CD4-positive, alpha-beta T cell (primary cell): ENCODE measurements around the gene NPAS3. TPM values are rescaled to one million over a fixed set of nuclear protein-coding genes. Genes with fewer than 3 reads are reported as not detected.

Experiments used
- ATAC-seq: fragments of 200-7000 bp; cut with Tn5 transposase; one replicate; pipeline ENCODE4 v1.10.0; 2022; ENCODE audit warnings: mild to moderate bottlenecking; ENCODE audit not compliant: poor library complexity
- CTCF ChIA-PET: fragments of 350-600 bp; sonication (Branson Sonifier 250); formaldehyde crosslinking; loops from one replicate; lab custom pipeline; 2021; ENCODE audit warnings: antibody characterized with exemption, inconsistent platforms; lab: Charles Lee
- POLR2A ChIA-PET: fragments of 350-600 bp; sonication (Branson Sonifier 250); formaldehyde crosslinking; loops from one replicate; lab custom pipeline; 2021; ENCODE audit warnings: antibody characterized with exemption, inconsistent platforms; lab: Charles Lee
- DNase-seq, 14 experiments: peaks; one replicate each; pipeline ENCODE4 v3.0.0-alpha.2; 2013 to 2020; ENCODE audit warnings: mixed read lengths in 2 of 14
- H3K27ac ChIP-seq, 2 donors: one replicate each; pipeline versions ENCODE4 v1.5.1 to v1.7.0; 2013; ENCODE audit warnings: low read length in 2 of 2, low read depth in 1 of 2, mild to moderate bottlenecking in 1 of 2
- H3K27me3 ChIP-seq, 2 experiments: 1 replicate in 1 of 2; 2 replicates in 1 of 2; pipeline versions ENCODE4 v1.6.1 to v1.7.0; 2013; ENCODE audit warnings: low read length in 2 of 2, control low read depth in 1 of 2, mild to moderate bottlenecking in 1 of 2, moderate library complexity in 1 of 2; ENCODE audit not compliant: insufficient read depth in 2 of 2, control insufficient read depth in 1 of 2
- H3K36me3 ChIP-seq: one replicate; pipeline ENCODE4 v1.6.1; 2013; ENCODE audit warnings: low read length, control low read depth; ENCODE audit not compliant: insufficient read depth
- H3K4me1 ChIP-seq: one replicate; pipeline ENCODE4 v1.6.1; 2013; ENCODE audit warnings: low read length, control low read depth; ENCODE audit not compliant: insufficient read depth
- H3K4me3 ChIP-seq: one replicate; pipeline ENCODE4 v1.5.1; 2013; ENCODE audit warnings: mild to moderate bottlenecking, low read length, moderate library complexity
- H3K9me3 ChIP-seq, 2 experiments: 1 replicate in 1 of 2; 2 replicates in 1 of 2; pipeline versions ENCODE4 v1.6.1 to v1.7.0; 2013; ENCODE audit warnings: low read length in 2 of 2, mild to moderate bottlenecking in 2 of 2, control low read depth in 1 of 2, moderate library complexity in 1 of 2; ENCODE audit not compliant: control insufficient read depth in 1 of 2, insufficient read depth in 1 of 2
- H3K27ac Mint-ChIP-seq: one replicate; pipeline ENCODE4 v1.8.0; 2020; ENCODE audit warnings: mixed read lengths
- H3K27me3 Mint-ChIP-seq: one replicate; pipeline ENCODE4 v1.8.0; 2021; ENCODE audit warnings: mixed read lengths
- H3K36me3 Mint-ChIP-seq: one replicate; pipeline ENCODE4 v1.8.0; 2021; ENCODE audit warnings: low read depth, mixed read lengths
- H3K4me1 Mint-ChIP-seq: one replicate; pipeline ENCODE4 v1.8.0; 2021; ENCODE audit warnings: low read depth, mixed read lengths
- H3K4me3 Mint-ChIP-seq: one replicate; pipeline ENCODE4 v1.8.0; 2020; ENCODE audit warnings: mild to moderate bottlenecking, mixed read lengths
- H3K9me3 Mint-ChIP-seq: one replicate; pipeline ENCODE4 v1.8.0; 2020; ENCODE audit warnings: mixed read lengths
- intact Hi-C, 2 experiments: fragments of 100-400 bp; cut with DNase I in 1 of 2; cut with micrococcal nuclease in 1 of 2; formaldehyde crosslinking; loops; one replicate each; pipeline versions ENCODE4 v1.15.1 to v1.9.0; 2023 to 2025; cut with DNase I, micrococcal nuclease
- total RNA-seq, 174 experiments: library from RNA in 2 of 174; stranded (reverse) in 2 of 174; gene quantifications; one replicate each; pipeline ENCODE4 v1.2.3 and lab custom pipeline; 2021 to 2026
- TF ChIP-seq, protein P1 (sequence below): fragments of 200-600 bp; IDR thresholded peaks from one replicate; pipeline ENCODE4 v1.8.0; 2022; ENCODE audit warnings: antibody characterized with exemption, mild to moderate bottlenecking

The NPAS3 gene
- total RNA-seq, 2 experiments from 2014 or later, result not detected

DNA sequence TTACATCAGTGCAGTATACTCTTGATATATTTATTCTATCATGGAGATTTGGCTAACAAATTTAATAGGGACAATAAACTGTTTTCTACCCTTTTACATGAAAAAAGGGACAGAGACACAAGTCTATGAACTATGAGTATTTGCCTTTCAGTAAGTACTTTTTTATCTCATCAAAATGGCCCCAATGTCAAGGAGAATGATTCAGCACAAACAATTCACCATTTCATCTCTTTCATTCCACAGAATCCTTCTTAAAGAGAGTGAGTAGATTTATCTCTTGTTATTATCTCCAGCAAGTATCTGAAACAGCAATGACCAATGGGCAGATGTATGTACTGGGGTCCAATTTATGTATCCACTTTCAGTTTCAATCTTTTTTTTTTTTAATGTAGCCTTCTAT lies 447.5 kb downstream of the NPAS3 start:
- Histone ChIP-seq H3K36me3 (no peaks in the 10 kb centered on the region), H3K4me1 (no peaks in the 10 kb centered on the region), H3K4me3 (no peak overlapping the region), H3K27me3 (no peaks in the 10 kb centered on the region), H3K27ac (no peak overlapping the region), H3K9me3 (no peaks in the 10 kb centered on the region)
- CTCF ChIA-PET, result interaction anchor here (0.6 kb wide), 1 partner anchor 276 kb away, joined by 3 read pairs; no protein-coding TSS in a partner anchor
- no peaks in the 10 kb centered on the region for H3K27me3 Mint-ChIP-seq
- H3K36me3 Mint-ChIP-seq, result no peaks in the 10 kb centered on the region
- H3K4me1 Mint-ChIP-seq, result no peaks in the 10 kb centered on the region
- no peaks in the 10 kb centered on the region for H3K9me3 Mint-ChIP-seq
- no peak overlapping the region for H3K4me3 Mint-ChIP-seq
- intact Hi-C loops, result no loop called here
- POLR2A ChIA-PET, result no interaction called here
- DNase-seq (no peak), ATAC-seq (no peak)
- TF ChIP-seq, protein P1, sequence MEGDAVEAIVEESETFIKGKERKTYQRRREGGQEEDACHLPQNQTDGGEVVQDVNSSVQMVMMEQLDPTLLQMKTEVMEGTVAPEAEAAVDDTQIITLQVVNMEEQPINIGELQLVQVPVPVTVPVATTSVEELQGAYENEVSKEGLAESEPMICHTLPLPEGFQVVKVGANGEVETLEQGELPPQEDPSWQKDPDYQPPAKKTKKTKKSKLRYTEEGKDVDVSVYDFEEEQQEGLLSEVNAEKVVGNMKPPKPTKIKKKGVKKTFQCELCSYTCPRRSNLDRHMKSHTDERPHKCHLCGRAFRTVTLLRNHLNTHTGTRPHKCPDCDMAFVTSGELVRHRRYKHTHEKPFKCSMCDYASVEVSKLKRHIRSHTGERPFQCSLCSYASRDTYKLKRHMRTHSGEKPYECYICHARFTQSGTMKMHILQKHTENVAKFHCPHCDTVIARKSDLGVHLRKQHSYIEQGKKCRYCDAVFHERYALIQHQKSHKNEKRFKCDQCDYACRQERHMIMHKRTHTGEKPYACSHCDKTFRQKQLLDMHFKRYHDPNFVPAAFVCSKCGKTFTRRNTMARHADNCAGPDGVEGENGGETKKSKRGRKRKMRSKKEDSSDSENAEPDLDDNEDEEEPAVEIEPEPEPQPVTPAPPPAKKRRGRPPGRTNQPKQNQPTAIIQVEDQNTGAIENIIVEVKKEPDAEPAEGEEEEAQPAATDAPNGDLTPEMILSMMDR, result no peak
- H3K27ac Mint-ChIP-seq, result no peak overlapping the region

GRCh38 chr14:33386781-33387180 lies 448.1 kb downstream of the NPAS3 start:
- H3K4me3 Mint-ChIP-seq, result no peak overlapping the region
- CTCF ChIA-PET, result no interaction called here

DNA sequence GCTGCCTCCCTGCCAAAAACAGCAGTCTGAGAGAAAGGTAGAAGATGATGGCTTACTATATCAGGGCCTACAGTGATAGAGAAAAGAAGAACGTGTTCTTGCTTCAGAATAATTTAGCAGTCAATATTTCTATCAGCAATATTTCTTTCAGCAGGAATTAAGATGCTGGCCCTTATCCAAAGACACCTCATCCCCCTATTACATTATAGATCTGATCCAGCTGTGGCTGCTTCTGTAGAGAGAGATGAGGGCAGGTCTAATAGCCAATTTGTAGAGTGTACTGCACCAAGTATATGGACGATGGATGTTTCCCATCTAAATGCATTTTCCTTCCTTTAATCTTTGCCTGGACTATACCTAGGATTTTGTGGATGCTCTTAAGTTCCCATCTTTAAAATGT lies 451.7 kb downstream of the NPAS3 start:
- H3K9me3 ChIP-seq, result no peaks in the 10 kb centered on the region
- no peaks in the 10 kb centered on the region for H3K4me1 Mint-ChIP-seq
- POLR2A ChIA-PET, result no interaction called here
- CTCF ChIA-PET, result no interaction called here
- no peak overlapping the region for H3K4me3 ChIP-seq
- H3K36me3 ChIP-seq, result no peaks in the 10 kb centered on the region
- H3K4me1 ChIP-seq, result no peaks in the 10 kb centered on the region
- H3K36me3 Mint-ChIP-seq, result no peaks in the 10 kb centered on the region
- no peak overlapping the region for H3K4me3 Mint-ChIP-seq
- no peak for ATAC-seq
- no peak for DNase-seq
- TF ChIP-seq, protein P1, result no peak
- intact Hi-C loops, result no loop called here
- H3K9me3 Mint-ChIP-seq, result no peaks in the 10 kb centered on the region
- no peaks in the 10 kb centered on the region for H3K27me3 Mint-ChIP-seq
- H3K27ac Mint-ChIP-seq, result no peak overlapping the region
- H3K27me3 ChIP-seq, result no peaks in the 10 kb centered on the region
- no peak overlapping the region for H3K27ac ChIP-seq

More at GRCh38 chr14:33386781-33387180, 448.1 kb downstream of the NPAS3 start:
- H3K36me3 Mint-ChIP-seq, result no peaks in the 10 kb centered on the region
- no peaks in the 10 kb centered on the region for H3K4me1 ChIP-seq
- TF ChIP-seq, protein P1, result no peak
- no peaks in the 10 kb centered on the region for H3K9me3 Mint-ChIP-seq
- H3K4me3 ChIP-seq, result no peak overlapping the region
- POLR2A ChIA-PET, result no interaction called here
- no peaks in the 10 kb centered on the region for H3K36me3 ChIP-seq
- no peaks in the 10 kb centered on the region for H3K27me3 ChIP-seq
- H3K4me1 Mint-ChIP-seq, result no peaks in the 10 kb centered on the region
- DNase-seq, result no peak
- H3K27ac ChIP-seq, result no peak overlapping the region
- intact Hi-C loops, result no loop called here
- no peak for ATAC-seq
- no peaks in the 10 kb centered on the region for H3K9me3 ChIP-seq
- H3K27ac Mint-ChIP-seq, result no peak overlapping the region
- H3K27me3 Mint-ChIP-seq, result no peaks in the 10 kb centered on the region
